Measurements from ENCODE around the gene DDX6. TPM values are rescaled to one million over a fixed set of nuclear protein-coding genes. Genes with fewer than 3 reads are reported as not detected.

The DDX6 gene
- total RNA-seq, 1 experiment from 2014 or later: 151 TPM

DNA sequence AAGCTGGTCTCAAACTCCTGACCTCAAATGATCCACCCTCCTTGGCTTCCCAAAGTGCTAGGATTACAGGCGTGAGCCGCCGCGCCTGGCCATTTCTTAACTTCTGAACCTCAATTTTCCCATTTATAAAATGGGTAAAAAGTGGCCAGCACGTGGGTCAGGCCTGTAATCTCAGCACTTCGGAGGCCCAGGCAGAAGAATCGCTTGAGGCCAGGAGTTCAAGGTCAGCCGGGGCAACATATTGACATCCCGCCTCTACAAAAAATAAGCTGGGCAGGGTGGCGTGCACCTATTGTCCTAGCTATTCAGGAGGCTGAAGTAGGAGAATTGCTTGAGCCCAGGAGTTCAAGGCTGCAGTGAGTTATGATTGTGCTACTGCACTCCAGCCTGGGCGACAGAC, 6.5 kb upstream of the DDX6 start:
- H3K4me3 Mint-ChIP-seq: no peak overlapping the region
- peaks cover 8% of the 10 kb centered on the region for H3K4me1 Mint-ChIP-seq
- DNase-seq (ENCODE audit: low spot score): no peak
- H3K9me3 Mint-ChIP-seq: no peaks in the 10 kb centered on the region
- no peak for ATAC-seq
- CTCF ChIA-PET: no interaction called here
- TF ChIP-seq, protein P1, sequence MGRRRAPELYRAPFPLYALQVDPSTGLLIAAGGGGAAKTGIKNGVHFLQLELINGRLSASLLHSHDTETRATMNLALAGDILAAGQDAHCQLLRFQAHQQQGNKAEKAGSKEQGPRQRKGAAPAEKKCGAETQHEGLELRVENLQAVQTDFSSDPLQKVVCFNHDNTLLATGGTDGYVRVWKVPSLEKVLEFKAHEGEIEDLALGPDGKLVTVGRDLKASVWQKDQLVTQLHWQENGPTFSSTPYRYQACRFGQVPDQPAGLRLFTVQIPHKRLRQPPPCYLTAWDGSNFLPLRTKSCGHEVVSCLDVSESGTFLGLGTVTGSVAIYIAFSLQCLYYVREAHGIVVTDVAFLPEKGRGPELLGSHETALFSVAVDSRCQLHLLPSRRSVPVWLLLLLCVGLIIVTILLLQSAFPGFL (CRISPR knock-in tag; IDR thresholded peaks at IDR 0.05; ENCODE audit: borderline replicate concordance): no peak
- no peak for TF ChIP-seq CREM (CRISPR knock-in tag; IDR thresholded peaks at IDR 0.05)
- TF ChIP-seq, protein P2, sequence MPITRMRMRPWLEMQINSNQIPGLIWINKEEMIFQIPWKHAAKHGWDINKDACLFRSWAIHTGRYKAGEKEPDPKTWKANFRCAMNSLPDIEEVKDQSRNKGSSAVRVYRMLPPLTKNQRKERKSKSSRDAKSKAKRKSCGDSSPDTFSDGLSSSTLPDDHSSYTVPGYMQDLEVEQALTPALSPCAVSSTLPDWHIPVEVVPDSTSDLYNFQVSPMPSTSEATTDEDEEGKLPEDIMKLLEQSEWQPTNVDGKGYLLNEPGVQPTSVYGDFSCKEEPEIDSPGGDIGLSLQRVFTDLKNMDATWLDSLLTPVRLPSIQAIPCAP (CRISPR knock-in tag; IDR thresholded peaks at IDR 0.05): no peak
- no peak for TF ChIP-seq JAZF1 (CRISPR knock-in tag; IDR thresholded peaks at IDR 0.05)
- no peak for TF ChIP-seq ZNF138 (CRISPR knock-in tag; conservative IDR thresholded peaks at IDR 0.05)
- no peak for TF ChIP-seq ARID4B (CRISPR knock-in tag; IDR thresholded peaks at IDR 0.05; ENCODE audit: borderline replicate concordance)
- no peak for TF ChIP-seq SP1 (CRISPR knock-in tag; conservative IDR thresholded peaks at IDR 0.05)
- no peak for TF ChIP-seq FOXP1 (CRISPR knock-in tag; IDR thresholded peaks at IDR 0.05; ENCODE audit: borderline replicate concordance)
- TF ChIP-seq, protein P3, sequence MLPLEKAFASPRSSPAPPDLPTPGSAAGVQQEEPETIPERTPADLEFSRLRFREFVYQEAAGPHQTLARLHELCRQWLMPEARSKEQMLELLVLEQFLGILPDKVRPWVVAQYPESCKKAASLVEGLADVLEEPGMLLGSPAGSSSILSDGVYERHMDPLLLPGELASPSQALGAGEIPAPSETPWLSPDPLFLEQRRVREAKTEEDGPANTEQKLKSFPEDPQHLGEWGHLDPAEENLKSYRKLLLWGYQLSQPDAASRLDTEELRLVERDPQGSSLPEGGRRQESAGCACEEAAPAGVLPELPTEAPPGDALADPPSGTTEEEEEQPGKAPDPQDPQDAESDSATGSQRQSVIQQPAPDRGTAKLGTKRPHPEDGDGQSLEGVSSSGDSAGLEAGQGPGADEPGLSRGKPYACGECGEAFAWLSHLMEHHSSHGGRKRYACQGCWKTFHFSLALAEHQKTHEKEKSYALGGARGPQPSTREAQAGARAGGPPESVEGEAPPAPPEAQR (CRISPR knock-in tag; IDR thresholded peaks at IDR 0.05): no peak
- POLR2A ChIA-PET: interaction anchor here (0.6 to 0.7 kb wide), 2 partner anchors 149 to 272 kb away, joined by 3 read pairs; no protein-coding TSS in a partner anchor
- H3K27ac Mint-ChIP-seq: no peak overlapping the region
- peaks cover 3% of the 10 kb centered on the region; the same call in 1 of the 2 replicates for H3K27me3 Mint-ChIP-seq (ENCODE audit: low read depth)
- no peaks in the 10 kb centered on the region for H3K36me3 Mint-ChIP-seq

- TF ChIP-seq ELF4 (CRISPR knock-in tag; IDR thresholded peaks at IDR 0.05; ENCODE audit: low read depth): no peak
- no peak for TF ChIP-seq ZMAT4 (CRISPR knock-in tag; IDR thresholded peaks at IDR 0.05)
- TF ChIP-seq SOX15 (CRISPR knock-in tag; IDR thresholded peaks at IDR 0.05): no peak
- TF ChIP-seq KAT7 (CRISPR knock-in tag; IDR thresholded peaks at IDR 0.05; ENCODE audit: borderline replicate concordance): no peak
- TF ChIP-seq MYBL2 (CRISPR knock-in tag; IDR thresholded peaks at IDR 0.05): 0 out of 2 replicates have a peak, but pooled peaks have one; percentile 10
- TF ChIP-seq, protein P4, sequence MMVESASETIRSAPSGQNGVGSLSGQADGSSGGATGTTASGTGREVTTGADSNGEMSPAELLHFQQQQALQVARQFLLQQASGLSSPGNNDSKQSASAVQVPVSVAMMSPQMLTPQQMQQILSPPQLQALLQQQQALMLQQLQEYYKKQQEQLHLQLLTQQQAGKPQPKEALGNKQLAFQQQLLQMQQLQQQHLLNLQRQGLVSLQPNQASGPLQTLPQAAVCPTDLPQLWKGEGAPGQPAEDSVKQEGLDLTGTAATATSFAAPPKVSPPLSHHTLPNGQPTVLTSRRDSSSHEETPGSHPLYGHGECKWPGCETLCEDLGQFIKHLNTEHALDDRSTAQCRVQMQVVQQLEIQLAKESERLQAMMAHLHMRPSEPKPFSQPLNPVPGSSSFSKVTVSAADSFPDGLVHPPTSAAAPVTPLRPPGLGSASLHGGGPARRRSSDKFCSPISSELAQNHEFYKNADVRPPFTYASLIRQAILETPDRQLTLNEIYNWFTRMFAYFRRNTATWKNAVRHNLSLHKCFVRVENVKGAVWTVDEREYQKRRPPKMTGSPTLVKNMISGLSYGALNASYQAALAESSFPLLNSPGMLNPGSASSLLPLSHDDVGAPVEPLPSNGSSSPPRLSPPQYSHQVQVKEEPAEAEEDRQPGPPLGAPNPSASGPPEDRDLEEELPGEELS (CRISPR knock-in tag; IDR thresholded peaks at IDR 0.05): no peak
- TF ChIP-seq CTCF (IDR thresholded peaks at IDR 0.05): no peak
- peak; percentile 59 for TF ChIP-seq NFYB (CRISPR knock-in tag; conservative IDR thresholded peaks at IDR 0.05; ENCODE audit: low read depth)
- peak; percentile 51; the same call in 1 of the 2 replicates for TF ChIP-seq SP1 (CRISPR knock-in tag; conservative IDR thresholded peaks at IDR 0.05)
- TF ChIP-seq GRHL2 (CRISPR knock-in tag; IDR thresholded peaks at IDR 0.05; ENCODE audit: insufficient replicate concordance, severe bottlenecking): no peak
- TF ChIP-seq GABPB1 (CRISPR knock-in tag; IDR thresholded peaks at IDR 0.05): no peak
- POLR2A ChIA-PET: interaction anchor here (0.6 to 4.8 kb wide), 20 partner anchors 8 to 309 kb away, joined by 3 to 46 read pairs (median 4); partner anchors contain the start of genes BCL9L, CXCR5 and DPAGT1
- Mint-ChIP-seq H3K9me3 (no peaks in the 10 kb centered on the region), H3K4me3 (peak overlapping the region; percentile 98), H3K27me3 (ENCODE audit: low read depth) (peaks cover 2% of the 10 kb centered on the region; the same call in 1 of the 2 replicates), H3K36me3 (peaks cover 9% of the 10 kb centered on the region; the same call in 1 of the 2 replicates), H3K4me1 (peaks cover 19% of the 10 kb centered on the region), H3K27ac (peak overlapping the region; percentile 98)
- DNase-seq (ENCODE audit: low spot score) (peak; percentile 62), ATAC-seq (peak; percentile 87)
- CTCF ChIA-PET: interaction anchor here (0.6 to 4.7 kb wide), 17 partner anchors 77 to 341 kb away, joined by 3 to 63 read pairs (median 6); partner anchors contain the start of gene BCL9L
These were observed 1.7 kb upstream of the DDX6 start for GRCh38 chr11:118792570-118793124.
